MCF 10A (cell line): ENCODE measurements around the gene GPX5. TPM values are rescaled to one million over a fixed set of nuclear protein-coding genes. Genes with fewer than 3 reads are reported as not detected.
A peak's percentile ranks its signal among the peaks of the same experiment; 100 is the strongest.
"Not testable (repeated sequence)": the region's sequence is repeated elsewhere in the genome, so short reads cannot be mapped to it uniquely, and the experiment has no call there.

Source experiments
- BruUV-seq: library from RNA; stranded (reverse); fragments of 400-500 nt; replicated peaks from 2 replicates; lab custom pipeline; 2021; lab: Mats Ljungman, UMichigan
- CTCF ChIA-PET: fragments of 300-600 bp; sonication (Branson Sonifier 250); formaldehyde crosslinking; extraction: SDS; loops from one replicate; lab custom pipeline; 2021; ENCODE audit warnings: antibody characterized with exemption, inconsistent platforms; lab: Yijun Ruan, JAX
- POLR2A ChIA-PET: fragments of 300-600, 350-650 bp; sonication (Branson Sonifier 250); formaldehyde crosslinking; extraction: SDS; loops from one replicate; lab custom pipeline; 2020; ENCODE audit warnings: antibody characterized with exemption, inconsistent platforms; lab: Yijun Ruan, JAX
- DNase-seq: peaks from one replicate; pipeline ENCODE4 v3.0.0-alpha.2; 2018; ENCODE audit not compliant: unreplicated experiment
- H3K27ac Mint-ChIP-seq: one replicate; pipeline ENCODE4 v1.8.0; 2022; ENCODE audit warnings: mild to moderate bottlenecking, low read depth, mixed read lengths; ENCODE audit not compliant: unreplicated experiment
- H3K27me3 Mint-ChIP-seq: one replicate; pipeline ENCODE4 v1.8.0; 2022; ENCODE audit warnings: mixed read lengths; ENCODE audit not compliant: insufficient read depth, unreplicated experiment
- H3K36me3 Mint-ChIP-seq: one replicate; pipeline ENCODE4 v1.8.0; 2022; ENCODE audit warnings: mild to moderate bottlenecking, moderate library complexity, mixed read lengths; ENCODE audit not compliant: insufficient read depth, unreplicated experiment
- H3K4me1 Mint-ChIP-seq: one replicate; pipeline ENCODE4 v1.8.0; 2022; ENCODE audit warnings: mixed read lengths; ENCODE audit not compliant: insufficient read depth, unreplicated experiment
- H3K4me3 Mint-ChIP-seq: one replicate; pipeline ENCODE4 v1.8.0; 2022; ENCODE audit warnings: mild to moderate bottlenecking, moderate library complexity, mixed read lengths; ENCODE audit not compliant: unreplicated experiment
- H3K9me3 Mint-ChIP-seq: one replicate; pipeline ENCODE4 v1.8.0; 2022; ENCODE audit warnings: mixed read lengths; ENCODE audit not compliant: unreplicated experiment
- intact Hi-C: fragments of 100-400 bp; cut with micrococcal nuclease; formaldehyde crosslinking; loops from 2 replicates; pipeline ENCODE4 v1.14.1; 2022
- total RNA-seq: library from RNA; stranded (reverse); gene quantifications from 2 replicates; pipeline ENCODE4 v1.2.3, GENCODE V29; 2022
- TF ChIP-seq, protein P1 (sequence below): fragments of 200-600 bp; IDR thresholded peaks from one replicate; pipeline ENCODE4 v1.8.0; 2022; ENCODE audit warnings: antibody characterized with exemption, mild to moderate bottlenecking; ENCODE audit not compliant: unreplicated experiment

Gene GPX5
- total RNA-seq, 1 experiment from 2014 or later: not detected

DNA sequence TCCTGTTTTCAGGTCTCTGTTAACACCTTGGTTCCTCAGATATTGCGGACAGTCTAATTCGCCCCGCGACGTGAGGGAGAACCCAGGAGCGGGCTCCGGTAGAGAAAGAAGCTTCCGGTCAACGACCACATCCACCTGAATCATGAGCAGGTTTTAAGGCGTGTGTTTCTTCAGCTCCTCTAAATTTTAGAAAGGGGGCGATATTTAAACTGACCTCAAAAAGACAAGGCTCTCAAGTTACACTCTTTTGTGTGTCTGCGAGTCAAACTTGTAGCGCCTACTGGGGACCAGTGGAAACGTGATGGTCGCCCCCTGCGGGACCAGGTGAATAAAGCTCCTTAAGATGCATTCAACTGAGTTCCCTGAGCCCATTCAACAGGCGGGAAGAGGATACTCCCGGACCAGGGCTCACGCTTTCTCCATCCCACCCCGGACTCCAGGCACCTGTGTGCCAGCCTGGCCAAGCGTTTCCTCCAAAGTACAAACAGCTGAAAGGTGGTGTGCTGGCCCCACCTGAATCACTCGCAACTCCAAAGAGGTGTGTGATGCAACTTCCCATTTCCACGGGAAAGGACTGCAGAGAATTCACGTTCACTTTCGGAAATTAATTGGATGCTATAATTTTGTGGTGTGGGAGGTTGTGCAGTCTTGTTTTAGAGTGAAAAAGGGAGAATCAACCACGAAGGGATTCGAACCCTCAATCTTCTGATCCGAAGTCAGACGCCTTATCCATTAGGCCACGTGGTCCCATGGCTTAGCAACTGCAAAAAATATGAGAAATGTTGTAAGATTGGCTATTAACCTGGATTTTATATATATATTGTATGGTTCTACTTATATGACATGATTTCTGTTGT, 17.0 kb downstream of the GPX5 start:
- peaks cover 7% of the 10 kb centered on the region for H3K4me1 Mint-ChIP-seq
- CTCF ChIA-PET: interaction anchor here (0.6 to 2.3 kb wide), 20 partner anchors 10 to 1122 kb away, joined by 3 to 19 read pairs (median 4); a partner anchor contains a TSS
- H3K27me3 Mint-ChIP-seq: peaks cover 18% of the 10 kb centered on the region
- DNase-seq: peak; percentile 90
- POLR2A ChIA-PET: interaction anchor here (0.6 to 1.8 kb wide), 12 partner anchors 30 to 295 kb away, joined by 3 to 11 read pairs (median 4); a partner anchor contains a TSS
- intact Hi-C loops: loop anchor here (1.0 to 2.0 kb wide), 3 partner anchors 47 to 146 kb away; no protein-coding TSS in a partner anchor
- TSS peak; percentile 100 for BruUV-seq
- peak overlapping the region; percentile 85 for H3K27ac Mint-ChIP-seq
- TF ChIP-seq, protein P1, sequence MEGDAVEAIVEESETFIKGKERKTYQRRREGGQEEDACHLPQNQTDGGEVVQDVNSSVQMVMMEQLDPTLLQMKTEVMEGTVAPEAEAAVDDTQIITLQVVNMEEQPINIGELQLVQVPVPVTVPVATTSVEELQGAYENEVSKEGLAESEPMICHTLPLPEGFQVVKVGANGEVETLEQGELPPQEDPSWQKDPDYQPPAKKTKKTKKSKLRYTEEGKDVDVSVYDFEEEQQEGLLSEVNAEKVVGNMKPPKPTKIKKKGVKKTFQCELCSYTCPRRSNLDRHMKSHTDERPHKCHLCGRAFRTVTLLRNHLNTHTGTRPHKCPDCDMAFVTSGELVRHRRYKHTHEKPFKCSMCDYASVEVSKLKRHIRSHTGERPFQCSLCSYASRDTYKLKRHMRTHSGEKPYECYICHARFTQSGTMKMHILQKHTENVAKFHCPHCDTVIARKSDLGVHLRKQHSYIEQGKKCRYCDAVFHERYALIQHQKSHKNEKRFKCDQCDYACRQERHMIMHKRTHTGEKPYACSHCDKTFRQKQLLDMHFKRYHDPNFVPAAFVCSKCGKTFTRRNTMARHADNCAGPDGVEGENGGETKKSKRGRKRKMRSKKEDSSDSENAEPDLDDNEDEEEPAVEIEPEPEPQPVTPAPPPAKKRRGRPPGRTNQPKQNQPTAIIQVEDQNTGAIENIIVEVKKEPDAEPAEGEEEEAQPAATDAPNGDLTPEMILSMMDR: peak; percentile 45
- H3K4me3 Mint-ChIP-seq: peak overlapping the region; percentile 85
- peaks cover 14% of the 10 kb centered on the region for H3K36me3 Mint-ChIP-seq
- no peaks in the 10 kb centered on the region for H3K9me3 Mint-ChIP-seq

DNA sequence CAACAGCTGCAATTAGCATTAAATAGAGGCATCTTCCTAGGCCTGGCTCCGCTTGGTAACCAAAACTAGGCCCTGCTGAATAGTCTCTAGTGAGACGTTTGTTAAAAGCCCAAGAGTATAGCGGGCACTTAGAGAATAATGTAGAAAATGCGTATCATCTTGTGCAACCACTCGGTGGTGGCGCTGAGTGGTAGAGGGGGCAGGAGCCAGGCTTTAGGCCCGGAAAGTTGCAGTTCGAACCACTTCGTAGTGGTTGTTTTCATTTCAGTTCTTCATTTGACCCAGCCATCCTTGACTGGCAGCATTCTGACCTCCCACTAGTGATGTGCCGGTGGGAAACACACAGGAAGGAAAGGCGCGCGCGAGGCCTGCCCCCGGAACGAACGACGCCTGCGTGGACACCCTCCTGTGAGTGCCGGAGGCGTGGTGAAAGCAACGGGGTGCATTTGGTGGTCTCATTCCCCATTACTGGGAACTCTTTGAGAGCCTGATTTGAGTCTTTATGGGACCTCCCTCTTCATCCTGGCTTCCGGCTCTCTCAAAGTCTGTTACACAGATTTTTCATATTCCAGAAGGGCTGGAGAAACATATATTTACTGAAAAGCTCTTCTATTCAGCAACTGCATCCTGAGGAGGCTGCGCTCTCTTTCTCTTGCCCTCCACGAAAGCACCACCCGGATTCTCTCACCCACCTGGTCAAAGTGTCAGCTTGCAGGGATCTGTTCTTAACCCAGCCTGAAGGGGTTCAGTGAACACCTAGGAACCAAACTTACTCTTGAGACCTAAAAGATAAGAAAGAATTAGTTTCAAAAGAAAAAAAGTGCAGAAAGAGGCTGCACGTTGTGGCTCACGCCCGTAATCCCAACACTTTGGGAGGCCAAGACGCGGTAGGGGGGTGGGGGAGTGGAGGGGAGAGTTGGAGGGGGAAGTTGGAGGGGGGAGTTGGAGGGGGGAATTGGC, 18.2 kb downstream of the GPX5 start:
- H3K27me3 Mint-ChIP-seq: peaks cover 19% of the 10 kb centered on the region
- no peak for DNase-seq
- peaks cover 7% of the 10 kb centered on the region for H3K4me1 Mint-ChIP-seq
- TF ChIP-seq, protein P1: no peak
- H3K27ac Mint-ChIP-seq: no peak overlapping the region
- ChIA-PET POLR2A (interaction anchor here (1.4 to 1.8 kb wide), 2 partner anchors 42 to 71 kb away, joined by 4 to 11 read pairs; a partner anchor contains a TSS), CTCF (interaction anchor here (0.6 to 2.3 kb wide), 3 partner anchors 42 to 455 kb away, joined by 4 to 19 read pairs (median 4); a partner anchor contains a TSS)
- H3K36me3 Mint-ChIP-seq: peaks cover 12% of the 10 kb centered on the region
- intact Hi-C loops: loop anchor here (2.0 kb wide), 1 partner anchor 147 kb away; no protein-coding TSS in a partner anchor
- H3K4me3 Mint-ChIP-seq: no peak overlapping the region
- no TSS peak for BruUV-seq
- H3K9me3 Mint-ChIP-seq: no peaks in the 10 kb centered on the region

DNA sequence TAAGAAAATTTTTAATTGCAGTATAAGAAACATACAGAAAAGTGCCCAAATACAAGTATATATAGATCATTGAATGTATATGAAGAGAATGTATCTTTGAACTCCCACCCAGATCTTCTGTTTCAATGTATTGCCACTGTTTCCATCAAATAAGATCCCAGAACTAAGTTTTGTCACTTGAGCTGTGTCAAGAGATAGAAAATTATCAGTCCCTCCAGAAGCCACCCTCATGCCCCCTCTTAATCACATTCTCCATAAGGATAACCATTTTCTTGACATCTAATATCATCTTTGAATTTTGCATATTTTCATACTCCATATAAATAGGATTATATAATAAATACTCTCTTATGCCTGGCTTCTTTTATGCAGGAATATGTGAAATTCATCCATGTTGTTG, 20.3 kb downstream of the GPX5 start:
- DNase-seq: no peak
- Mint-ChIP-seq H3K36me3 (peaks cover 12% of the 10 kb centered on the region), H3K4me1 (peaks cover 7% of the 10 kb centered on the region), H3K9me3 (no peaks in the 10 kb centered on the region), H3K27me3 (peaks cover 19% of the 10 kb centered on the region), H3K4me3 (no peak overlapping the region), H3K27ac (no peak overlapping the region)
- ChIA-PET CTCF (interaction anchor here (0.9 kb wide), 1 partner anchor 110 kb away, joined by 3 read pairs; no protein-coding TSS in a partner anchor), POLR2A (interaction anchor here (0.6 kb wide), 1 partner anchor 11 kb away, joined by 6 read pairs; no protein-coding TSS in a partner anchor)
- intact Hi-C loops: no loop called here
- no TSS peak for BruUV-seq
- TF ChIP-seq, protein P1: no peak

DNA sequence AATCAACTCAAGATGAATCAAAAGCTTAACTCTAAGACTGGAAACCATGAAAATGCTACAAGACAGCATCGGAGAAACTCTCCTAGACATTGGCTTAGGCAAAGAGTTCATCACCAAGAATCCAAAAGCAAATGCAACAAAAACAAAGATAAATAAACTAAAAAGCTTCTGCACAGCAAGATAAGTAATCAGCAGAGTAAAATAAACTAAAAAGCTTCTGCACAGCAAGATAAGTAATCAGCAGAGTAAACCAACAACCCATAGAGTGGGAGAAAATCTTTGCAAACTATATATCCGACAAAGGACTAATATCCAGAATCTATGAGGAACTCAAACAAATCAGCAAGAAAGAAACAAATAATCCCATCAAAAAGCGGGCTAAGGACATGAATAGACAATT, 21.3 kb downstream of the GPX5 start:
- CTCF ChIA-PET, H3K4me1 Mint-ChIP-seq, DNase-seq, H3K4me3 Mint-ChIP-seq, intact Hi-C loops, H3K27ac Mint-ChIP-seq, BruUV-seq, H3K9me3 Mint-ChIP-seq: not testable (repeated sequence)
- POLR2A ChIA-PET: interaction anchor here (0.8 kb wide), 1 partner anchor 405 kb away, joined by 3 read pairs; the partner anchor contains the start of gene ZKSCAN8
- Mint-ChIP-seq H3K27me3 (peaks cover 26% of the 10 kb centered on the region), H3K36me3 (peaks cover 12% of the 10 kb centered on the region)
